HepG2 (cell line): ENCODE measurements around the gene HLF. TPM values are rescaled to one million over a fixed set of nuclear protein-coding genes. Genes with fewer than 3 reads are reported as not detected.

ENCODE experiments used
- KLF16 ChIP-seq, 2 experiments: sonication (generic) in 1 of 2; formaldehyde crosslinking in 1 of 2; IDR thresholded peaks; 2 replicates each; pipeline versions ENCODE4 v1.6.1 to v1.8.0; 2016 to 2023; ENCODE audit warnings: missing genetic modification reagents in 2 of 2, missing compliant biosample characterization in 1 of 2
- MZF1 ChIP-seq: sonication (generic); formaldehyde crosslinking; IDR thresholded peaks from 2 replicates; pipeline ENCODE4 v1.8.1; 2023; ENCODE audit warnings: mild to moderate bottlenecking, missing genetic modification reagents, borderline replicate concordance
- POLR2AphosphoS5 ChIP-seq: IDR thresholded peaks from 2 replicates; pipeline ENCODE4 v1.6.1; 2012; ENCODE audit warnings: low read depth, low read length
- TEAD2 ChIP-seq: sonication (generic); formaldehyde crosslinking; IDR thresholded peaks from 2 replicates; pipeline ENCODE4 v1.9.0; 2021; ENCODE audit warnings: missing genetic modification reagents
- TEAD3 ChIP-seq: optimal IDR thresholded peaks from 2 replicates; pipeline ENCODE3; 2016; ENCODE audit warnings: borderline replicate concordance
- U2AF1 ChIP-seq: fragments of 200-400 bp; formaldehyde crosslinking; optimal IDR thresholded peaks from 2 replicates; pipeline ENCODE3; 2017; ENCODE audit warnings: mild to moderate bottlenecking, low read depth, low read length
- ZNF350 ChIP-seq: sonication (generic); formaldehyde crosslinking; IDR thresholded peaks from 2 replicates; pipeline ENCODE4 v1.4.0; 2020; ENCODE audit warnings: mild to moderate bottlenecking, low read depth, missing genetic modification reagents, borderline replicate concordance
- polyA plus RNA-seq, 8 experiments: library from polyadenylated mRNA; depleted of rRNA in 3 of 8; stranded (reverse) in 7 of 8; unstranded in 1 of 8; fragments of >200 nt; fragmentation: Illumina TruSeq in 4 of 8; extraction: Trizol in 4 of 8; gene quantifications; 2 replicates each; pipeline versions ENCODE4 v1.2.1 to v1.2.3, GENCODE V29; 2011 to 2016; ENCODE audit warnings: low read depth in 4 of 8, missing spikeins in 1 of 8, mixed read lengths in 1 of 8; ENCODE audit not compliant: insufficient read depth in 1 of 8
- total RNA-seq, 5 experiments: library from RNA; depleted of rRNA; stranded (reverse); fragments of >200 nt; fragmentation: Illumina TruSeq; extraction: Trizol; gene quantifications; 2 replicates each; pipeline ENCODE4 v1.2.3, GENCODE V29; 2016; ENCODE audit warnings: low read depth in 1 of 5
- TF ChIP-seq, protein P1 (sequence below): sonication (generic); formaldehyde crosslinking; IDR thresholded peaks from 2 replicates; pipeline ENCODE4 v1.4.0; 2020; ENCODE audit warnings: missing genetic modification reagents
- TF ChIP-seq, protein P2 (sequence below): sonication (generic); formaldehyde crosslinking; IDR thresholded peaks from 2 replicates; pipeline ENCODE4 v1.4.0; 2020; ENCODE audit warnings: missing genetic modification reagents, borderline replicate concordance
- TF ChIP-seq, protein P3 (sequence below): sonication (generic); formaldehyde crosslinking; IDR thresholded peaks from 2 replicates; pipeline ENCODE4; 2020; ENCODE audit warnings: missing genetic modification reagents, mild to moderate bottlenecking, borderline replicate concordance
- TF ChIP-seq, protein P4 (sequence below): sonication (generic); formaldehyde crosslinking; IDR thresholded peaks from 2 replicates; pipeline ENCODE4 v1.8.0; 2022; ENCODE audit warnings: missing genetic modification reagents, low read depth, mild to moderate bottlenecking, borderline replicate concordance
- TF ChIP-seq, protein P5 (sequence below), 2 experiments: sonication (generic) in 1 of 2; formaldehyde crosslinking in 1 of 2; IDR thresholded peaks; 2 replicates each; pipeline versions ENCODE4 v1.4.0 to v1.6.1; 2018 to 2020; ENCODE audit warnings: missing genetic modification reagents in 2 of 2, borderline replicate concordance in 1 of 2, low read depth in 1 of 2, mild to moderate bottlenecking in 1 of 2, missing biosample characterization in 1 of 2
- TF ChIP-seq, protein P6 (sequence below): IDR thresholded peaks from 2 replicates; pipeline ENCODE4 v1.6.1; 2012; ENCODE audit warnings: inconsistent platforms
- TF ChIP-seq, protein P7 (sequence below): sonication (generic); formaldehyde crosslinking; IDR thresholded peaks from 2 replicates; pipeline ENCODE4 v1.4.0; 2020; ENCODE audit warnings: mild to moderate bottlenecking, low read depth, missing genetic modification reagents

HLF gene
- total and polyA plus RNA-seq, 2 of the 13 experiments (the other 11 are each of a cell fraction or from before 2014, with no cell fraction given) = 202 to 346 TPM

DNA sequence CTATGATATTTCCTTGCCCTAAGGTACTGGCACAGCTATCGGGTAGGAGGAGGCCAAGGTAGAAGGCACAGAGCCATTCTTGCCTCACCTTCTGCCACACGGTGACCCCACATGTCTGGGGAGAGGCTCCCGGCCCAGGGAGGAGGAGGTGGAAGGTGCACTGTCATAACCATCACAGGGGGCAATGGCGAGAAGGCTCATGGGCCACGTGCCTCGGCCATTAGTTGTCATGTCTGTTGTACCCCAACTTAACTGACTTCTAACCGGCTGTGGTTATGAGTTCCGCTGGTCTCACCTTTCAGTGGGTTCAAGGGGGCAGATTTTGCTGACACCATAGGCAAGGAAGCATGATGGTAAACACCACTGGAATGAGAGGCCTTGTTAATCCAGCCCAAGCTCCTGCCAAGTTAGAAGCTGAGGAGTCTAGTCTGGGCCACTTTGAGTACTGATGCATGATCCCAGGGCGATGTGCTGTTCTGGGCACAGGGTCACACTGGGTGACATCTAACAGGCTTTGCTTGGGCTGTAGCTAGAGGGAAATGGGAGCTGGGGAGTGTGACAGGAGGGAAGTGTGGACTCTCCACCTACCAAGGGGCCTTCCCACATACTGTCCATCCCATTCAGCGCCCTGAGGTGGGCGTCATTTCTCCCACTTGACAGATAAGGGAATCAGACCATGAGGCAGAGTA, 39.6 kb downstream of the HLF start (continued):
- TF ChIP-seq, protein P1, sequence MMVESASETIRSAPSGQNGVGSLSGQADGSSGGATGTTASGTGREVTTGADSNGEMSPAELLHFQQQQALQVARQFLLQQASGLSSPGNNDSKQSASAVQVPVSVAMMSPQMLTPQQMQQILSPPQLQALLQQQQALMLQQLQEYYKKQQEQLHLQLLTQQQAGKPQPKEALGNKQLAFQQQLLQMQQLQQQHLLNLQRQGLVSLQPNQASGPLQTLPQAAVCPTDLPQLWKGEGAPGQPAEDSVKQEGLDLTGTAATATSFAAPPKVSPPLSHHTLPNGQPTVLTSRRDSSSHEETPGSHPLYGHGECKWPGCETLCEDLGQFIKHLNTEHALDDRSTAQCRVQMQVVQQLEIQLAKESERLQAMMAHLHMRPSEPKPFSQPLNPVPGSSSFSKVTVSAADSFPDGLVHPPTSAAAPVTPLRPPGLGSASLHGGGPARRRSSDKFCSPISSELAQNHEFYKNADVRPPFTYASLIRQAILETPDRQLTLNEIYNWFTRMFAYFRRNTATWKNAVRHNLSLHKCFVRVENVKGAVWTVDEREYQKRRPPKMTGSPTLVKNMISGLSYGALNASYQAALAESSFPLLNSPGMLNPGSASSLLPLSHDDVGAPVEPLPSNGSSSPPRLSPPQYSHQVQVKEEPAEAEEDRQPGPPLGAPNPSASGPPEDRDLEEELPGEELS = 0 out of 2 replicates have a peak, but pooled peaks have one; percentile 8
- peak; percentile 65; the same call in 1 of the 2 replicates for TF ChIP-seq ZNF350 (CRISPR knock-in tag)
- TF ChIP-seq, protein P2, sequence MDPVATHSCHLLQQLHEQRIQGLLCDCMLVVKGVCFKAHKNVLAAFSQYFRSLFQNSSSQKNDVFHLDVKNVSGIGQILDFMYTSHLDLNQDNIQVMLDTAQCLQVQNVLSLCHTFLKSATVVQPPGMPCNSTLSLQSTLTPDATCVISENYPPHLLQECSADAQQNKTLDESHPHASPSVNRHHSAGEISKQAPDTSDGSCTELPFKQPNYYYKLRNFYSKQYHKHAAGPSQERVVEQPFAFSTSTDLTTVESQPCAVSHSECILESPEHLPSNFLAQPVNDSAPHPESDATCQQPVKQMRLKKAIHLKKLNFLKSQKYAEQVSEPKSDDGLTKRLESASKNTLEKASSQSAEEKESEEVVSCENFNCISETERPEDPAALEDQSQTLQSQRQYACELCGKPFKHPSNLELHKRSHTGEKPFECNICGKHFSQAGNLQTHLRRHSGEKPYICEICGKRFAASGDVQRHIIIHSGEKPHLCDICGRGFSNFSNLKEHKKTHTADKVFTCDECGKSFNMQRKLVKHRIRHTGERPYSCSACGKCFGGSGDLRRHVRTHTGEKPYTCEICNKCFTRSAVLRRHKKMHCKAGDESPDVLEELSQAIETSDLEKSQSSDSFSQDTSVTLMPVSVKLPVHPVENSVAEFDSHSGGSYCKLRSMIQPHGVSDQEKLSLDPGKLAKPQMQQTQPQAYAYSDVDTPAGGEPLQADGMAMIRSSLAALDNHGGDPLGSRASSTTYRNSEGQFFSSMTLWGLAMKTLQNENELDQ (CRISPR knock-in tag) = 0 out of 2 replicates have a peak, but pooled peaks have one; percentile 10
- TF ChIP-seq KLF16 (CRISPR knock-in tag; IDR thresholded peaks at IDR 0.05) = no peak
- TF ChIP-seq, protein P3, sequence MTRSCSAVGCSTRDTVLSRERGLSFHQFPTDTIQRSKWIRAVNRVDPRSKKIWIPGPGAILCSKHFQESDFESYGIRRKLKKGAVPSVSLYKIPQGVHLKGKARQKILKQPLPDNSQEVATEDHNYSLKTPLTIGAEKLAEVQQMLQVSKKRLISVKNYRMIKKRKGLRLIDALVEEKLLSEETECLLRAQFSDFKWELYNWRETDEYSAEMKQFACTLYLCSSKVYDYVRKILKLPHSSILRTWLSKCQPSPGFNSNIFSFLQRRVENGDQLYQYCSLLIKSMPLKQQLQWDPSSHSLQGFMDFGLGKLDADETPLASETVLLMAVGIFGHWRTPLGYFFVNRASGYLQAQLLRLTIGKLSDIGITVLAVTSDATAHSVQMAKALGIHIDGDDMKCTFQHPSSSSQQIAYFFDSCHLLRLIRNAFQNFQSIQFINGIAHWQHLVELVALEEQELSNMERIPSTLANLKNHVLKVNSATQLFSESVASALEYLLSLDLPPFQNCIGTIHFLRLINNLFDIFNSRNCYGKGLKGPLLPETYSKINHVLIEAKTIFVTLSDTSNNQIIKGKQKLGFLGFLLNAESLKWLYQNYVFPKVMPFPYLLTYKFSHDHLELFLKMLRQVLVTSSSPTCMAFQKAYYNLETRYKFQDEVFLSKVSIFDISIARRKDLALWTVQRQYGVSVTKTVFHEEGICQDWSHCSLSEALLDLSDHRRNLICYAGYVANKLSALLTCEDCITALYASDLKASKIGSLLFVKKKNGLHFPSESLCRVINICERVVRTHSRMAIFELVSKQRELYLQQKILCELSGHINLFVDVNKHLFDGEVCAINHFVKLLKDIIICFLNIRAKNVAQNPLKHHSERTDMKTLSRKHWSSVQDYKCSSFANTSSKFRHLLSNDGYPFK (CRISPR knock-in tag) = peak; percentile 45; the same call in 1 of the 2 replicates
- TF ChIP-seq, protein P4, sequence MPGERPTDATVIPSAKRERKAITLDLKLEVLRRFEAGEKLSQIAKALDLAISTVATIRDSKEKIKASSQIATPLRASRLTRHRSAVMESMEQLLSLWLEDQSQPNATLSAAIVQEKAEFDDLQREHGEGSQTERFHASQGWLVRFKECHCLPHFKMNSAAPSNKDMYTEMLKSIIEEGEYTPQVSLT (CRISPR knock-in tag) = no peak
- TF ChIP-seq MZF1 (CRISPR knock-in tag) = 0 out of 2 replicates have a peak, but pooled peaks have one; percentile 56
- TF ChIP-seq, protein P5, sequence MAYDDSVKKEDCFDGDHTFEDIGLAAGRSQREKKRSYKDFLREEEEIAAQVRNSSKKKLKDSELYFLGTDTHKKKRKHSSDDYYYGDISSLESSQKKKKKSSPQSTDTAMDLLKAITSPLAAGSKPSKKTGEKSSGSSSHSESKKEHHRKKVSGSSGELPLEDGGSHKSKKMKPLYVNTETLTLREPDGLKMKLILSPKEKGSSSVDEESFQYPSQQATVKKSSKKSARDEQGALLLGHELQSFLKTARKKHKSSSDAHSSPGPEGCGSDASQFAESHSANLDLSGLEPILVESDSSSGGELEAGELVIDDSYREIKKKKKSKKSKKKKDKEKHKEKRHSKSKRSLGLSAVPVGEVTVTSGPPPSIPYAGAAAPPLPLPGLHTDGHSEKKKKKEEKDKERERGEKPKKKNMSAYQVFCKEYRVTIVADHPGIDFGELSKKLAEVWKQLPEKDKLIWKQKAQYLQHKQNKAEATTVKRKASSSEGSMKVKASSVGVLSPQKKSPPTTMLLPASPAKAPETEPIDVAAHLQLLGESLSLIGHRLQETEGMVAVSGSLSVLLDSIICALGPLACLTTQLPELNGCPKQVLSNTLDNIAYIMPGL (CRISPR knock-in tag; IDR thresholded peaks at IDR 0.05; ENCODE audit: borderline replicate concordance in 1 of 2, low read depth in 1 of 2) = 0 out of 4 replicates have a peak, but pooled peaks of 1 of the 2 experiments have one; percentile 15
- peak; percentile 37 for TF ChIP-seq TEAD3 (CRISPR knock-in tag)
- TF ChIP-seq TEAD2 = no peak
- peak; percentile 36 for TF ChIP-seq POLR2AphosphoS5
- TF ChIP-seq, protein P6, sequence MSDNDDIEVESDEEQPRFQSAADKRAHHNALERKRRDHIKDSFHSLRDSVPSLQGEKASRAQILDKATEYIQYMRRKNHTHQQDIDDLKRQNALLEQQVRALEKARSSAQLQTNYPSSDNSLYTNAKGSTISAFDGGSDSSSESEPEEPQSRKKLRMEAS = 0 out of 2 replicates have a peak, but pooled peaks have one; percentile 29
- TF ChIP-seq, protein P7, sequence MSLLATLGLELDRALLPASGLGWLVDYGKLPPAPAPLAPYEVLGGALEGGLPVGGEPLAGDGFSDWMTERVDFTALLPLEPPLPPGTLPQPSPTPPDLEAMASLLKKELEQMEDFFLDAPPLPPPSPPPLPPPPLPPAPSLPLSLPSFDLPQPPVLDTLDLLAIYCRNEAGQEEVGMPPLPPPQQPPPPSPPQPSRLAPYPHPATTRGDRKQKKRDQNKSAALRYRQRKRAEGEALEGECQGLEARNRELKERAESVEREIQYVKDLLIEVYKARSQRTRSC (CRISPR knock-in tag) = no peak
- no peak for TF ChIP-seq U2AF1
